ENCODE results near the gene NAV2.
"Not testable (repeated sequence)": the region's sequence is repeated elsewhere in the genome, so short reads cannot be mapped to it uniquely, and the experiment has no call there.

NAV2 gene

GRCh38 chr11:19892387-19892786, 179.8 kb downstream of the NAV2 start:
- Histone ChIP-seq H3K4me3 (ENCODE audit: low read length) (no peak overlapping the region), H3K4me1 (ENCODE audit: insufficient read depth, low read length) (no peaks in the 10 kb centered on the region), H3K27me3 (ENCODE audit: insufficient read depth, low read length) (no peaks in the 10 kb centered on the region), H3K9me3 (ENCODE audit: low read length) (no peaks in the 10 kb centered on the region), H3K36me3 (ENCODE audit: insufficient read depth, low read length) (peaks cover 35% of the 10 kb centered on the region), H2AFZ (ENCODE audit: low read depth, low read length) (no peak overlapping the region)

GRCh38 chr11:19892876-19893275, 180.2 kb downstream of the NAV2 start:
- Histone ChIP-seq H3K9me3 (ENCODE audit: low read length) (no peaks in the 10 kb centered on the region), H3K4me1 (ENCODE audit: insufficient read depth, low read length) (no peaks in the 10 kb centered on the region), H3K4me3 (ENCODE audit: low read length) (no peak overlapping the region), H3K27me3 (ENCODE audit: insufficient read depth, low read length) (no peaks in the 10 kb centered on the region), H2AFZ (ENCODE audit: low read depth, low read length) (no peak overlapping the region), H3K36me3 (ENCODE audit: insufficient read depth, low read length) (peaks cover 35% of the 10 kb centered on the region)

GRCh38 chr11:19894404-19894803, 181.8 kb downstream of the NAV2 start:
- Histone ChIP-seq H3K4me3 (ENCODE audit: low read length) (no peak overlapping the region), H3K27me3 (ENCODE audit: insufficient read depth, low read length) (no peaks in the 10 kb centered on the region), H3K36me3 (ENCODE audit: insufficient read depth, low read length) (peaks cover 32% of the 10 kb centered on the region), H3K4me1 (ENCODE audit: insufficient read depth, low read length) (no peaks in the 10 kb centered on the region), H3K9me3 (ENCODE audit: low read length) (no peaks in the 10 kb centered on the region), H2AFZ (ENCODE audit: low read depth, low read length) (no peak overlapping the region)

GRCh38 chr11:19895037-19895436, 182.4 kb downstream of the NAV2 start:
- H2AFZ ChIP-seq (ENCODE audit: low read depth, low read length); H3K4me1 ChIP-seq (ENCODE audit: insufficient read depth, low read length); H3K4me3 ChIP-seq (ENCODE audit: low read length); H3K27me3 ChIP-seq (ENCODE audit: insufficient read depth, low read length); H3K9me3 ChIP-seq (ENCODE audit: low read length): not testable (repeated sequence)
- H3K36me3 ChIP-seq (ENCODE audit: insufficient read depth, low read length): peaks cover 32% of the 10 kb centered on the region

- H3K9me3 ChIP-seq (ENCODE audit: low read length): no peaks in the 10 kb centered on the region
- H3K27me3 ChIP-seq (ENCODE audit: insufficient read depth, low read length): no peaks in the 10 kb centered on the region
- H3K4me3 ChIP-seq (ENCODE audit: low read length): no peak overlapping the region
- H3K36me3 ChIP-seq (ENCODE audit: insufficient read depth, low read length): peaks cover 27% of the 10 kb centered on the region
- no peak overlapping the region for H2AFZ ChIP-seq (ENCODE audit: low read depth, low read length)
- no peaks in the 10 kb centered on the region for H3K4me1 ChIP-seq (ENCODE audit: insufficient read depth, low read length)
Measured at GRCh38 chr11:19895776-19896175, 183.1 kb downstream of the NAV2 start.

- no peak overlapping the region for H2AFZ ChIP-seq (ENCODE audit: low read depth, low read length)
- H3K36me3 ChIP-seq (ENCODE audit: insufficient read depth, low read length): no peaks in the 10 kb centered on the region
- H3K4me3 ChIP-seq (ENCODE audit: low read length): no peak overlapping the region
- H3K9me3 ChIP-seq (ENCODE audit: low read length): no peaks in the 10 kb centered on the region
- H3K27me3 ChIP-seq (ENCODE audit: insufficient read depth, low read length): no peaks in the 10 kb centered on the region
- H3K4me1 ChIP-seq (ENCODE audit: insufficient read depth, low read length): peaks cover 10% of the 10 kb centered on the region
Measured at GRCh38 chr11:19903620-19904069, 191.0 kb downstream of the NAV2 start.

GRCh38 chr11:19905280-19905853, 192.7 kb downstream of the NAV2 start:
- H3K36me3 ChIP-seq (ENCODE audit: insufficient read depth, low read length): no peaks in the 10 kb centered on the region

GRCh38 chr11:19906126-19906525, 193.5 kb downstream of the NAV2 start:
- H3K27me3 ChIP-seq (ENCODE audit: insufficient read depth, low read length): no peaks in the 10 kb centered on the region
- no peak overlapping the region for H2AFZ ChIP-seq (ENCODE audit: low read depth, low read length)
- no peaks in the 10 kb centered on the region for H3K9me3 ChIP-seq (ENCODE audit: low read length)
- no peaks in the 10 kb centered on the region for H3K36me3 ChIP-seq (ENCODE audit: insufficient read depth, low read length)
- no peak overlapping the region for H3K4me3 ChIP-seq (ENCODE audit: low read length)
- H3K4me1 ChIP-seq (ENCODE audit: insufficient read depth, low read length): peaks cover 10% of the 10 kb centered on the region

More at GRCh38 chr11:19905280-19905853, 192.7 kb downstream of the NAV2 start:
- Histone ChIP-seq H3K9me3 (ENCODE audit: low read length) (no peaks in the 10 kb centered on the region), H2AFZ (ENCODE audit: low read depth, low read length) (no peak overlapping the region), H3K4me1 (ENCODE audit: insufficient read depth, low read length) (peaks cover 10% of the 10 kb centered on the region), H3K27me3 (ENCODE audit: insufficient read depth, low read length) (no peaks in the 10 kb centered on the region), H3K4me3 (ENCODE audit: low read length) (no peak overlapping the region)

- no peak overlapping the region for H2AFZ ChIP-seq (ENCODE audit: low read depth, low read length)
- H3K4me1 ChIP-seq (ENCODE audit: insufficient read depth, low read length): peaks cover 10% of the 10 kb centered on the region
- no peaks in the 10 kb centered on the region for H3K27me3 ChIP-seq (ENCODE audit: insufficient read depth, low read length)
- H3K36me3 ChIP-seq (ENCODE audit: insufficient read depth, low read length): no peaks in the 10 kb centered on the region
- no peak overlapping the region for H3K4me3 ChIP-seq (ENCODE audit: low read length)
- no peaks in the 10 kb centered on the region for H3K9me3 ChIP-seq (ENCODE audit: low read length)
Measured at GRCh38 chr11:19907008-19907579, 194.5 kb downstream of the NAV2 start.

- Histone ChIP-seq H3K9me3 (ENCODE audit: low read length) (no peaks in the 10 kb centered on the region), H3K27me3 (ENCODE audit: insufficient read depth, low read length) (no peaks in the 10 kb centered on the region), H3K4me1 (ENCODE audit: insufficient read depth, low read length) (peaks cover 10% of the 10 kb centered on the region), H3K36me3 (ENCODE audit: insufficient read depth, low read length) (no peaks in the 10 kb centered on the region), H2AFZ (ENCODE audit: low read depth, low read length) (no peak overlapping the region), H3K4me3 (ENCODE audit: low read length) (no peak overlapping the region)
Measured at GRCh38 chr11:19907839-19908238, 195.2 kb downstream of the NAV2 start.

- Histone ChIP-seq H3K36me3 (ENCODE audit: insufficient read depth, low read length) (peaks cover 4% of the 10 kb centered on the region), H3K4me3 (ENCODE audit: low read length) (no peak overlapping the region), H3K4me1 (ENCODE audit: insufficient read depth, low read length) (no peaks in the 10 kb centered on the region), H3K9me3 (ENCODE audit: low read length) (no peaks in the 10 kb centered on the region), H3K27me3 (ENCODE audit: insufficient read depth, low read length) (no peaks in the 10 kb centered on the region), H2AFZ (ENCODE audit: low read depth, low read length) (no peak overlapping the region)
Measured at GRCh38 chr11:19910931-19911330, 198.3 kb downstream of the NAV2 start.

GRCh38 chr11:19912115-19912957, 199.7 kb downstream of the NAV2 start:
- peaks cover 8% of the 10 kb centered on the region for H3K36me3 ChIP-seq (ENCODE audit: insufficient read depth, low read length)
- no peaks in the 10 kb centered on the region for H3K27me3 ChIP-seq (ENCODE audit: insufficient read depth, low read length)
- no peaks in the 10 kb centered on the region for H3K9me3 ChIP-seq (ENCODE audit: low read length)
- no peaks in the 10 kb centered on the region for H3K4me1 ChIP-seq (ENCODE audit: insufficient read depth, low read length)
- no peak overlapping the region for H2AFZ ChIP-seq (ENCODE audit: low read depth, low read length)
- H3K4me3 ChIP-seq (ENCODE audit: low read length): no peak overlapping the region

Data from neuron (in vitro differentiated cells).